T-helper 2 cell treated with Interferon-gamma antibody and Interleukin-4, amounts not matched to agents 5 μg/mL and 100 μg/mL, for 36 hours (primary cell): Measurements from ENCODE around the gene PPP1R3A.

Source experiments
- DNase-seq: peaks from one replicate; pipeline ENCODE4 v3.0.0; 2021; ENCODE audit warnings: low spot score
- H3K27ac Mint-ChIP-seq: one replicate; pipeline ENCODE4 v1.8.0; 2021; ENCODE audit warnings: mild to moderate bottlenecking, mixed read lengths
- H3K27me3 Mint-ChIP-seq: one replicate; pipeline ENCODE4 v1.8.0; 2021; ENCODE audit warnings: low read depth, mixed read lengths
- H3K36me3 Mint-ChIP-seq: one replicate; pipeline ENCODE4 v1.8.0; 2021; ENCODE audit warnings: low read depth, mixed read lengths
- H3K4me1 Mint-ChIP-seq: one replicate; pipeline ENCODE4 v1.8.0; 2021; ENCODE audit warnings: low read depth, mixed read lengths
- H3K4me3 Mint-ChIP-seq: one replicate; pipeline ENCODE4 v1.8.0; 2022; ENCODE audit warnings: mild to moderate bottlenecking, moderate library complexity, mixed read lengths
- H3K9me3 Mint-ChIP-seq: one replicate; pipeline ENCODE4 v1.8.0; 2021; ENCODE audit warnings: mixed read lengths

Gene PPP1R3A

DNA sequence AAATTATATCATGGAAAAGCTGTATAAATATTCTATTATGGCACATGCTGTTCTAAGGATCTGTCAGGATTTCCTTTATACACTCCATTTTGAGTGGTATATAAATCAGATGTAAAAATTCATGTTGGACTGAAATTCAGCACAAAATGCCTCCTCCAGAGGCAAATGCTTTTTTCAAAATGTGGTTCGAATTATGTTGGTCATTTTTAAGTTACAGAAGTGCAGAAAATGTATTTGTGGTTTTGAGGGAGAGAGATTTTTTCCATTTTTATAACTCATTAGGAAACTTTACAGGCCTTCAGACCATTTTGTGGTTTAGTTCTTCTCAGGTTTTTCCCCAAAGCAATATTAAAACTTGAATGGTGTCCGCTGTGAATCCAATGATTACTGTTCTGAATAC, 2.9 kb downstream of the PPP1R3A start:
- no peaks in the 10 kb centered on the region for H3K27me3 Mint-ChIP-seq
- no peak for DNase-seq
- no peaks in the 10 kb centered on the region for H3K9me3 Mint-ChIP-seq
- H3K36me3 Mint-ChIP-seq, result no peaks in the 10 kb centered on the region
- no peaks in the 10 kb centered on the region for H3K4me1 Mint-ChIP-seq
- no peak overlapping the region for H3K4me3 Mint-ChIP-seq
- no peak overlapping the region for H3K27ac Mint-ChIP-seq

DNA sequence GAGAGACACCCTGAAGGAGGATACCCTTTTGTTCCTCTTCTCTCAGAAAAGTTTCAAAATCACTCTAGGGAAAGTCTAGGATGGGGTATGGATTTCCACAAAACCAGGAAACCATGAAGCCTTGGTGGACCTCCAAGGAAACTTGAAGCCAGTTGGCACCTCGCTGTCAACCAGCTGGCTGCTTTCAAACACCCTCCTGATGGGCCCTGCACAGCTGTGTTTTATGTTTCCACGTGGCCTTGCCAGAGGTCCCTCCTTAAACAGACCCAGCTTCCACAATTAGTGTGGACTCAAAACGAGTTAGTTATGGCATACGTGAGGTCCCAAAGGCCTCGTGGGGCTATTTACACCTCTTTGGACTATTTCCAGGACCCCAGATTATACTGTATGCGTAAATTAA, 5.9 kb downstream of the PPP1R3A start:
- no peak overlapping the region for H3K27ac Mint-ChIP-seq
- H3K4me3 Mint-ChIP-seq, result no peak overlapping the region
- no peak for DNase-seq
- H3K36me3 Mint-ChIP-seq, result no peaks in the 10 kb centered on the region
- H3K4me1 Mint-ChIP-seq, result no peaks in the 10 kb centered on the region
- no peaks in the 10 kb centered on the region for H3K27me3 Mint-ChIP-seq
- no peaks in the 10 kb centered on the region for H3K9me3 Mint-ChIP-seq

DNA sequence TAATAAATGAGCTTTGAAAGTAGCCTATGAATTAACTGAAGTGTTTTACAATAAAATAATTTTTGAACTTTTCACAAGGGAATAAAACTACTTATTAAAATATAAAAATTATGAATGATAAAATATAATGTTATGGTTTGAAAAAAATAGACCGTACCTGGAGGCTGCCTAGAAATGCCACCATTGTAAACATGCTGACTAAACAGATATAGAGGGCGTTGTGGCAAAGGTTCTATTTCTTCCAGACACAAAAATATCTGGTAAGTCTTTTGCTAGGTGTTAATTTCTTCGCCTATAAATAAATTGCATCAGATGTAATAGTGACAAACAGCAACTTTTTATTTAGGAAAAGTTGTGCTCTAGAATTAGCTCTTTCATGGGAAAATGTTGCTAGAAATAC, 11.2 kb downstream of the PPP1R3A start:
- Mint-ChIP-seq H3K27ac (no peak overlapping the region), H3K4me3 (no peak overlapping the region), H3K27me3 (no peaks in the 10 kb centered on the region), H3K9me3 (no peaks in the 10 kb centered on the region), H3K4me1 (no peaks in the 10 kb centered on the region), H3K36me3 (no peaks in the 10 kb centered on the region)
- DNase-seq, result no peak

DNA sequence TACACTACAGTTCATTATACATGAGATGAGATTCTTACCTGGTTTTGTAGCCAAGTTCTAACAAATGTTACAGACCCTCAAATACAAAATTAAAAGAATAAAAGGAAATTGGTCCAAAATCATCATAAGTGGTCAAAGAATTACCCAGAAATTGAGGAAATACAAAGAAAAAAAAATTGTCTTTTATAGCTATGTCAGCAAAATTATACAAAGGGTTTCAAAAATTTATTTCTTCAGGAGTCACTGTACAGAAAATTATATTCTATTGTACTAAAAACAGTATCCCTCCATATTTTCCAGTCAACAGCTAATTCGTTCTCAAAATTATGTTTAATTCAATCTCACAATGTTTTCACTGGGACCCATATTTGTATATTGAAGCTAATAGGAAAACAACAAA, 14.3 kb downstream of the PPP1R3A start:
- H3K27ac Mint-ChIP-seq, result no peak overlapping the region
- no peak for DNase-seq

DNA sequence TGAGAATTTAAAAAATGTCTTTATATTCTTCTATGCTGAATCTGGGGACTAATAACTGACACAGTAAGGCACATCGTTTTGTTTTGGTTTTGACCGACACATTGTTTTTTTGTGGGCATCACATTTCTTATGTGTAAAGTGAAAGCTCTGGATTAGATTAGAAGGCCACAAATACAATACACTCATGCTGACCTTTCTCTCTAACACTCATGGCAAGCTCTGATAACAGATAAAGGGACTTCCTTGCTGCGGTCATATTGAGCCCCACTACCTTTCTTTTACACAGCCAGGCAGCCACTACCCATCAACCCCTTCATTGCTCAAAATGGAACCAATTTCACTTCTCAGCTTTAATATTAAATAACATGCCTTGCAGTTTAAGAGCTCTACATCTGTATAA, 26.0 kb downstream of the PPP1R3A start:
- no peak overlapping the region for H3K27ac Mint-ChIP-seq
- no peak overlapping the region for H3K4me3 Mint-ChIP-seq
- H3K4me1 Mint-ChIP-seq, result no peaks in the 10 kb centered on the region
- no peaks in the 10 kb centered on the region for H3K27me3 Mint-ChIP-seq
- no peaks in the 10 kb centered on the region for H3K9me3 Mint-ChIP-seq
- H3K36me3 Mint-ChIP-seq, result no peaks in the 10 kb centered on the region
- DNase-seq, result no peak

More for the DNA sequence above, 14.3 kb downstream of the PPP1R3A start:
- Mint-ChIP-seq H3K9me3 (no peaks in the 10 kb centered on the region), H3K27me3 (no peaks in the 10 kb centered on the region), H3K36me3 (no peaks in the 10 kb centered on the region), H3K4me3 (no peak overlapping the region), H3K4me1 (no peaks in the 10 kb centered on the region)

DNA sequence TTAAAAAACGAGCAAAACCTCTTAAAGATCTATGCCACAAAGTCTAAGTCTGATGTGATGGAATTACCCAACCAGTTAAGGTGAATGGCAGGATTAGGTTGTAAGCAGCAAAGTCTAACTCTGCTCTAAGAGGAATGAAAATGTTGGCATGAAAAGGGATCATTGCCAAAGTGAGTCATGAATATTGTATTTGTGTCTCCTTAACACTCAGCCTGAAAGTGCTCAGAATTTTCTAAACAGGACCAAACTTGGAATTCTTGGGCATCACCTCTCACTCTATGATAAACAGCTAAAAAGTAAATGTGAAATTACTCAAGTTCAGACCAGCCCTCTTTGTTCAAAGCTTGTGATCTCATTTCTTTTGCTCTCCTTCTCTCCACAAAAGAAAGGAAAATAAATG, 27.0 kb downstream of the PPP1R3A start:
- H3K4me1 Mint-ChIP-seq, result no peaks in the 10 kb centered on the region
- H3K27ac Mint-ChIP-seq, result no peak overlapping the region
- DNase-seq, result no peak
- H3K4me3 Mint-ChIP-seq, result no peak overlapping the region
- H3K27me3 Mint-ChIP-seq, result no peaks in the 10 kb centered on the region
- no peaks in the 10 kb centered on the region for H3K36me3 Mint-ChIP-seq
- H3K9me3 Mint-ChIP-seq, result no peaks in the 10 kb centered on the region

DNA sequence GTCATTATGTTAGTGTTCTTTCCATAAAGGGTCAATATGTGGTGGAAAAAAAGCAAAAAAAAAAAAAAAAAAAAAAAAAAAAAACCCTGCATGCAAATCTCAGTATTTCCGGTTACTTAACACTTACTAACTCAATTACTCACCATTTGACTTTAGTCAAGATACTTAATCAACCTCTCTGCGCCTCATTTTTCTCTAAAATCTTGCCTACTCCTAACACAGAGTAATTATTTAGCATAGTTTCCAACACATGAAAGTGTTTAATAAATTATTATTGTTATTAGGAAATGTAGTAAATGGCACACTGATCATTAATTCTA, 27.8 kb downstream of the PPP1R3A start:
- H3K4me1 Mint-ChIP-seq, result no peaks in the 10 kb centered on the region
- H3K27ac Mint-ChIP-seq, result no peak overlapping the region
- no peak overlapping the region for H3K4me3 Mint-ChIP-seq
- no peaks in the 10 kb centered on the region for H3K27me3 Mint-ChIP-seq
- no peak for DNase-seq
- H3K36me3 Mint-ChIP-seq, result no peaks in the 10 kb centered on the region
- no peaks in the 10 kb centered on the region for H3K9me3 Mint-ChIP-seq

DNA sequence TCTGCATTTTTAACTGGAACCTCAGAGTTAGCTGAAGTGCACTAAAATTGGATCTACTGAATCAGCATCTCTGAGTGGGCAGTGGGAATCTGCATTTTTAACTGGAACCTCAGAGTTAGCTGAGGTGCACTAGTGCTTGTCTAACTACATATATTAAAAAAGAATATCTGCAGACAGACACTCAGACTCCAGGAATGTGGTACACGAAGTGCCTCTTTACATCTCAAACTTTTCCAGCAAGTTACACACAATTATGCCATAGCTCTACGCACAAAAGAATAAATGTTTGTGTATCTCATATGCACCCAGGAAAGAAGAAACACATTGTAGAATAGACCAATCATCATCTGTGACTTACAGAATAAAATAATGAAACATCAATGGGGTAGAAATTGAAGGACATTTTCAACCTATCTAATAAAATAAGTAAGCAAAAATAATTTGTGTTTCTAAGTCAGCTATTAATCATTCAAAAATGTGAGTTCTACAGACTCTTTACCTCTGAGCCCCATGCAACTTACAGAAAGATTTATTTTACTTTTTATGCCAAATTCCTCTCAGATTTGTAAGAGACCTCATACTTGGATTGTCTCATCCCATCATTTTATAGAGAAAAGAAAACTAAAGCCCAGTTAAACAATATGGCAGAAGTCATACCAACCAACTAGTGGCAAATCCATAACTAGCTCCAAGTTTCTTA, 28.3 kb downstream of the PPP1R3A start:
- Mint-ChIP-seq H3K9me3 (no peaks in the 10 kb centered on the region), H3K4me3 (no peak overlapping the region), H3K27ac (no peak overlapping the region), H3K4me1 (no peaks in the 10 kb centered on the region), H3K36me3 (no peaks in the 10 kb centered on the region), H3K27me3 (no peaks in the 10 kb centered on the region)
- no peak for DNase-seq

DNA sequence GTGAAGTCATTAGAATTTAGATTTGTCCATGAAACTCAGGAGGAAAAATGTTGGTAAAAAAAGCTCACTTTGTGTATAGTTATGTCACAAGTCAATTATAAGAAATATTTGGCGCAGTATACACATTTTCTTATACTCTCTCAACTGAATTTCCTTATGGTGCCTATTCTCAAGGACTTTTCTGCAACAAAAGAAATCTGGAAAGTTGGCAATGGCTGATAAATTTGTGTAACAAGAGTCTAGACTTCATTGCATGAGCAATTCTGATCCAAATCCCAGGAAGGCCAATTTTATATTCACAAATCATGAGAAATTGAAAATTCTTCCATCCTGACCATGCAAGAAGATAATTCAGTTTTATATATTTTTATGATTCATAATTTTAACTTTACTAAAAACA, 35.7 kb downstream of the PPP1R3A start:
- no peak overlapping the region for H3K27ac Mint-ChIP-seq
- no peaks in the 10 kb centered on the region for H3K9me3 Mint-ChIP-seq
- no peak for DNase-seq
- no peaks in the 10 kb centered on the region for H3K36me3 Mint-ChIP-seq
- H3K4me1 Mint-ChIP-seq, result no peaks in the 10 kb centered on the region
- H3K4me3 Mint-ChIP-seq, result no peak overlapping the region
- no peaks in the 10 kb centered on the region for H3K27me3 Mint-ChIP-seq

DNA sequence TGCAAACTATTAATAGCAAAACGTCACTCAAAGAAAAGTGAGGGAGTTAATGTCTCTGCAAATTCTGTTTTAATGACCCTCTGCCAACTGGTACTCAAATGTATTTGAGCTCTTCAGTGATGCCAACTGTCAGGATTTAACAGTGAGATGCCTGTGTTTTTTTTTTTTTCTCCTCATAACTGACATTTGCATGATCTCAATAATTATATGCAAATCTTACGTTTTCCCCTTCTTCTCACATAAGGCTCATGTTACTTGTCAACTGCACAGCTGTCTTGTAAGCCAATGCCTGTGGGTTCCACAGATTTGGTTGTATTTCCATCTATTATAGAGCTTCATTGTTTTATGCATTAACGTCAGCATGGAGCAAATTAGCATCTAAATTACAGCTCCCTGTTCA, 38.2 kb downstream of the PPP1R3A start:
- Mint-ChIP-seq H3K27me3 (no peaks in the 10 kb centered on the region), H3K36me3 (no peaks in the 10 kb centered on the region), H3K4me1 (no peaks in the 10 kb centered on the region), H3K27ac (no peak overlapping the region), H3K9me3 (no peaks in the 10 kb centered on the region), H3K4me3 (no peak overlapping the region)
- DNase-seq, result no peak

DNA sequence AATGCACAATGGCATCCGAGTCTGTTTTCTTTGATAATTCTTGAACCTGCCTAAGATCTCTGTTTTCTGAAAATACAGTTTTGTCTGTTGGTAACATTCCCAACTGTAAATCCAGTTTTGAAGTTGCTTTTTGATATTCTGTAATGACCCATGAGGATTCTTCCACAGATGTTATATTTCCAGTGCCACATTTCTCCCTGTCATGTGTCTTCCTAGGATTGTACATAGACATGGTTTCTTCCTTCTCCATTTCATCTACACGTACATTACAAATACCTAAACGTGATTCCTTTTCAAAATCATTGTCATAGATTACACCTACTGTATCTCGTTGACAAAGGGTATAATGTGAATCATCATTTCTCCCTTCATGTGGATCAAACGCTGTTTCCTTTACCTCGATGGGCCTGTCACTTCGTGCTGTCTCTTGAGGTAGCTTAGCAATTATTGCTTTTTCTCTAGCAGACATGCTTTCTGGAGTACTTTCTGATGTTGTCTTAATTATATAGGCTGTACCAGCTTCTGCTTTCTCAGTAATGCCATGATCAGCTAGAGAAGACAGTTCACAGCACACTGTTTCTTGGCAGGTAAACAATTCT, 40.3 kb downstream of the PPP1R3A start:
- H3K4me3 Mint-ChIP-seq, result no peak overlapping the region
- DNase-seq, result no peak
- H3K27ac Mint-ChIP-seq, result no peak overlapping the region
- no peaks in the 10 kb centered on the region for H3K4me1 Mint-ChIP-seq
- no peaks in the 10 kb centered on the region for H3K27me3 Mint-ChIP-seq
- no peaks in the 10 kb centered on the region for H3K36me3 Mint-ChIP-seq
- no peaks in the 10 kb centered on the region for H3K9me3 Mint-ChIP-seq

DNA sequence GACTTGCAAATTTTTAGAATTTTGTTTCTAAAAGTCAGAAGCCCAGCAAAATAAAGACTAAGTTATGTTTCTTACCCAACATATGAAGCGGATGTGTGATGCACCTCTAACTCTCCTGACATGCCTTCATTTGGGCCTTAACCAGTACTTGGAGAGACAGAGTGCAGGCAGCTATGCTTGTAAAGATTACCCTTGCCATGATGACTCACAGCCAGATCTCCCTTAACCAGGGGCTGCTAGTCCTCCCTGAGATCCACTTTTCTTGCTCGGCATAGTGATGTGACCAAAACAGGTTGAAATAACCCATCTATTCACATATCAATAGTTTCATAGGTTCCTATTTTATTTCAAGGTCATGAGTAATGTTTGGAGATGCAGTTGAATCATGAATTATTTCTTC, 43.6 kb downstream of the PPP1R3A start:
- Mint-ChIP-seq H3K36me3 (no peaks in the 10 kb centered on the region), H3K9me3 (no peaks in the 10 kb centered on the region), H3K27ac (no peak overlapping the region), H3K27me3 (no peaks in the 10 kb centered on the region), H3K4me3 (no peak overlapping the region), H3K4me1 (no peaks in the 10 kb centered on the region)
- no peak for DNase-seq

DNA sequence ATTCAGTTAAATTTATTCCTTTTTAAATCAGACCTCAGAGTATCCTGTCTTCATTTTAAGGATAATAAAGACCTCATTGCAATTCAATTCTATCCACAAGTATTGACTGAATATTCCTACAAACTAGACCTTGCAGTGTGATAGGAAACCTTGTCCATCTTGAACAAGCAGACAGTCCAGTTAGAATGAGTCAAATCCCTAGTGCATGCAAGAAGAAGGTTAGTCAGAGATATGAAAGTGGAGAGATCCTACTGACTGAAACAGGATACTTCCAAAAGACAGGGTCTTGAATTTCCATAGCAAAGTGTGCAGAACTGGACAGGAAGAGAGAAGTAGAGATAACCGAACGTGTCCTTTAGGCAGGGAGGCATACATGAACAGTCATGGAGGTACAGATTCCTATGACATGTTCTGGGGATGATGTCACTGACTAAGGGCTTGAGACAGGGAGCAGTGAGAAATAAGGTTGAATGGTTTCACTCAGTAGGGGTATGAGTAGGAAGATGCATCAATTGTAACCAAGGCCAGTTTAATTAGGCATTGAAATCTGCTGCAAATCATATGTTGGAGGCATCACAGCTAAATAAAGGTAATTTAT, 45.2 kb downstream of the PPP1R3A start:
- Mint-ChIP-seq H3K4me3 (no peak overlapping the region), H3K36me3 (no peaks in the 10 kb centered on the region), H3K4me1 (no peaks in the 10 kb centered on the region), H3K9me3 (no peaks in the 10 kb centered on the region), H3K27ac (no peak overlapping the region), H3K27me3 (no peaks in the 10 kb centered on the region)
- no peak for DNase-seq

DNA sequence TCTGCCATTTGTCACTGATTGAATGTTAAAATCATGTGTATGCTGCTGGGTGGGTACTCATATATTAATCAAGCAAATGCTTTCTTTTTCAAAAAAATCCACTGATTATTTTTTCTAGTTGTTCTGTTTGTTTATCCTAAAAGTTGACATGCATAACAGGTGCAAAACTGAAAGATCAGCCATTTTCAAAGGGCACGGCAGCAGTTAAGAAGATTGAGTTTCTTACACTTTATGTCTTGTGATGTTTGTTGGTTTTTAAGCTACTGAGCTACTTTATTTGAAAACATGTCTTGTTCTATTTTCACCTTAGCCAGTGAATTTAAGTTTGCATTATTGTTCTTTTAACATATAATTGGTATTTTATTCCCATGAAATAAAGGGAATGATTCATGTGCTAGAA, 45.8 kb downstream of the PPP1R3A start:
- Mint-ChIP-seq H3K36me3 (no peaks in the 10 kb centered on the region), H3K27ac (no peak overlapping the region), H3K9me3 (no peaks in the 10 kb centered on the region), H3K27me3 (no peaks in the 10 kb centered on the region), H3K4me3 (no peak overlapping the region), H3K4me1 (no peaks in the 10 kb centered on the region)
- no peak for DNase-seq

DNA sequence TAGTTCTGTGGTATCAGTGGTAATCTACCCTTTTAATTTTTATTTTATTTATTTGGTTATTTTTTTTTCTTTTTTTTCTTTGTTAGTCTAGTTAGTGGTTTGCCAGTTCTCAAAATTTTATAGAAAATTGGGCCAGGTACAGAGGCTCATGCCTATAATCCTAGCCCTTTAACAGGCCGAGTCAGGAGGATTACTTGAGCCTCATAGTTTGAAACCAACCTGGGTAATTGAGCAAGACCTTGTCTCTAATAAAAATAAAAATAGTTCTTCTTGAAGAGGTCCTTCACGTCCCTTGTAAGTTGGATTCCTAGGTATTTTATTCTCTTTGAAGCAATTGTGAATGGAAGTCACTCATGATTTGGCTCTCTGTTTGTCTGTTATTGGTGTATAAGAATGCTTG, 51.5 kb downstream of the PPP1R3A start:
- Mint-ChIP-seq H3K4me1 (no peaks in the 10 kb centered on the region), H3K4me3 (no peak overlapping the region), H3K27me3 (no peaks in the 10 kb centered on the region), H3K36me3 (no peaks in the 10 kb centered on the region), H3K27ac (no peak overlapping the region), H3K9me3 (no peaks in the 10 kb centered on the region)
- DNase-seq, result no peak
